Urothelium cell line (cell line): ENCODE results near the gene E2F1.
"Not testable (repeated sequence)": the region's sequence is repeated elsewhere in the genome, so short reads cannot be mapped to it uniquely, and the experiment has no call there.

ENCODE experiments used
- DNase-seq: peaks from one replicate; pipeline ENCODE4 v3.0.0; 2011; ENCODE audit warnings: low spot score, mixed read lengths
- FAIRE-seq: peaks from 2 replicates; lab custom pipeline; 2011; peaks lifted over from hg19 to GRCh38; lab: Jason Lieb, UNC

E2F1 gene

GRCh38 chr20:33646191-33646590 is 40.0 kb downstream of the E2F1 start:
- FAIRE-seq: no peak
- DNase-seq: no peak

GRCh38 chr20:33645396-33645795 is 40.8 kb downstream of the E2F1 start:
- FAIRE-seq (no peak), DNase-seq (no peak)

- no peak for FAIRE-seq
- DNase-seq: no peak
Measured at GRCh38 chr20:33645072-33645358, 41.2 kb downstream of the E2F1 start.

- DNase-seq (no peak), FAIRE-seq (no peak)
Measured at GRCh38 chr20:33644313-33645071, 41.7 kb downstream of the E2F1 start.

GRCh38 chr20:33640287-33640686 is 45.9 kb downstream of the E2F1 start:
- DNase-seq (no peak), FAIRE-seq (no peak)

GRCh38 chr20:33636776-33637175 is 49.4 kb downstream of the E2F1 start:
- FAIRE-seq (no peak), DNase-seq (no peak)

GRCh38 chr20:33635341-33635740 is 50.8 kb downstream of the E2F1 start:
- DNase-seq (no peak), FAIRE-seq (no peak)

GRCh38 chr20:33631910-33632309 is 54.3 kb downstream of the E2F1 start:
- FAIRE-seq, DNase-seq: not testable (repeated sequence)

- no peak for DNase-seq
Measured at GRCh38 chr20:33630507-33630906, 55.7 kb downstream of the E2F1 start.

GRCh38 chr20:33629979-33630378 is 56.2 kb downstream of the E2F1 start:
- DNase-seq (no peak), FAIRE-seq (no peak)

More at GRCh38 chr20:33630507-33630906, 55.7 kb downstream of the E2F1 start:
- no peak for FAIRE-seq

GRCh38 chr20:33629533-33629932 is 56.7 kb downstream of the E2F1 start:
- DNase-seq: no peak
- no peak for FAIRE-seq

GRCh38 chr20:33627577-33628216 is 58.5 kb downstream of the E2F1 start:
- DNase-seq: no peak
- no peak for FAIRE-seq

- FAIRE-seq: no peak
Measured at GRCh38 chr20:33626190-33626589, 60.0 kb downstream of the E2F1 start.

More at GRCh38 chr20:33626190-33626589, 60.0 kb downstream of the E2F1 start:
- DNase-seq: no peak
